Endothelial cell (in vitro differentiated cells): ENCODE results near the gene IL1RAP. TPM values are rescaled to one million over a fixed set of nuclear protein-coding genes. Genes with fewer than 3 reads are reported as not detected.

Experiments used
- DNase-seq: peaks from one replicate; pipeline ENCODE4 v3.0.0; 2021; ENCODE audit warnings: low spot score
- H3K27ac Mint-ChIP-seq: one replicate; pipeline ENCODE4 v1.8.0; 2021; ENCODE audit warnings: mixed read lengths, inconsistent platforms; ENCODE audit not compliant: unreplicated experiment
- H3K27me3 Mint-ChIP-seq: one replicate; pipeline ENCODE4 v1.8.0; 2021; ENCODE audit warnings: mild to moderate bottlenecking, moderate library complexity, mixed read lengths, inconsistent platforms; ENCODE audit not compliant: unreplicated experiment
- H3K36me3 Mint-ChIP-seq: one replicate; pipeline ENCODE4 v1.8.0; 2021; ENCODE audit warnings: mild to moderate bottlenecking, low read depth, mixed read lengths, inconsistent platforms; ENCODE audit not compliant: unreplicated experiment
- H3K4me1 Mint-ChIP-seq: one replicate; pipeline ENCODE4 v1.8.0; 2021; ENCODE audit warnings: mild to moderate bottlenecking, mixed read lengths, inconsistent platforms; ENCODE audit not compliant: unreplicated experiment
- H3K4me3 Mint-ChIP-seq: one replicate; pipeline ENCODE4 v1.8.0; 2021; ENCODE audit warnings: mild to moderate bottlenecking, mixed read lengths, inconsistent platforms; ENCODE audit not compliant: unreplicated experiment
- H3K9me3 Mint-ChIP-seq: one replicate; pipeline ENCODE4 v1.8.0; 2021; ENCODE audit warnings: mixed read lengths, inconsistent platforms; ENCODE audit not compliant: unreplicated experiment
- total RNA-seq: library from RNA; stranded (reverse); fragmentation: NEBNext Ultra II Directional; extraction: Animal tissue kit (Norgen Biotek cat#: 25700); gene quantifications from one replicate; pipeline ENCODE4 v1.2.1, GENCODE V29; 2021; ENCODE audit not compliant: unreplicated experiment
- TF ChIP-seq, protein P1 (sequence below): fragments of 200-600 bp; sonication (generic); IDR thresholded peaks from one replicate; pipeline ENCODE4 v1.5.0; 2021; ENCODE audit warnings: antibody characterized with exemption; ENCODE audit not compliant: unreplicated experiment

IL1RAP gene
- total RNA-seq, 1 donor from 2014 or later = 7.7 TPM

DNA sequence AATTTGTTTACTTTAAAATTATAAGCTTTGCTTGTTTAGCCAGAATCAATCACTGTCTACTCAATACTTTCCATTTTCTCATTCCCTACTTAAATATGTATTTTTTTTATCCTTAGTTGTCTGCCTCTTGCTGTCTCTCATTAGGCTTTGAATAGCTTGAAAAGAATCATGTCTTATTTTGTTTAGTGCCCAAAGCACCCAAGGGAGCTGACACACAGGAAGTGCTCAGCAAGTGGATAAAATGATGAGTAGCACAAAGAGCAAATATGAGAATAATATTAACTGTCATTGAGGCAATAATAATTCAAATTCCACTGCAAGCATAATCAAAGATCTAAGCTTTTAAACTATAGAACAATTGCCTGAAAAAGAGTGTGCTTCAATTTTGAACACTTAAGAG is 19.0 kb upstream of the IL1RAP start:
- Mint-ChIP-seq H3K27ac (no peak overlapping the region), H3K9me3 (no peaks in the 10 kb centered on the region), H3K4me3 (no peak overlapping the region), H3K4me1 (no peaks in the 10 kb centered on the region), H3K36me3 (no peaks in the 10 kb centered on the region), H3K27me3 (peaks cover 1% of the 10 kb centered on the region)
- TF ChIP-seq, protein P1, sequence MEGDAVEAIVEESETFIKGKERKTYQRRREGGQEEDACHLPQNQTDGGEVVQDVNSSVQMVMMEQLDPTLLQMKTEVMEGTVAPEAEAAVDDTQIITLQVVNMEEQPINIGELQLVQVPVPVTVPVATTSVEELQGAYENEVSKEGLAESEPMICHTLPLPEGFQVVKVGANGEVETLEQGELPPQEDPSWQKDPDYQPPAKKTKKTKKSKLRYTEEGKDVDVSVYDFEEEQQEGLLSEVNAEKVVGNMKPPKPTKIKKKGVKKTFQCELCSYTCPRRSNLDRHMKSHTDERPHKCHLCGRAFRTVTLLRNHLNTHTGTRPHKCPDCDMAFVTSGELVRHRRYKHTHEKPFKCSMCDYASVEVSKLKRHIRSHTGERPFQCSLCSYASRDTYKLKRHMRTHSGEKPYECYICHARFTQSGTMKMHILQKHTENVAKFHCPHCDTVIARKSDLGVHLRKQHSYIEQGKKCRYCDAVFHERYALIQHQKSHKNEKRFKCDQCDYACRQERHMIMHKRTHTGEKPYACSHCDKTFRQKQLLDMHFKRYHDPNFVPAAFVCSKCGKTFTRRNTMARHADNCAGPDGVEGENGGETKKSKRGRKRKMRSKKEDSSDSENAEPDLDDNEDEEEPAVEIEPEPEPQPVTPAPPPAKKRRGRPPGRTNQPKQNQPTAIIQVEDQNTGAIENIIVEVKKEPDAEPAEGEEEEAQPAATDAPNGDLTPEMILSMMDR = no peak
- no peak for DNase-seq

DNA sequence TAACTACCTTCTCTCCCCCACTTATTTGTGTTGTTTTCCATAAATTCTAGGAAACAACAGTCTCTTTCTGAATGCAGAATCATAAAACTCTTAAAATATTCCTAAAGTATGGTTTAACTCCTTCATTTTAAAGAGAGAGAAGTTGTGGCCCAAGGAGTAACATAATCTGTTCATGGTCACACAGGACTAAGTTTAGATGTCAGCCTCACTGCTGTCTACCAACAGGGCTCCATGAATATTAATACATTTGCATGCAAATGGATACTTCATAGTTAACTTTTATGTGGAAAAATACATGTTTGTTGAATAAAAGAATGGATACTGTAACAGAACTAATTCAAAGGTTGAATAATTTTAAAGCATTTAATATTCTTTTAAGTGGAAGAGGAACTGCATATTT is 18.5 kb upstream of the IL1RAP start:
- peaks cover 1% of the 10 kb centered on the region for H3K27me3 Mint-ChIP-seq
- TF ChIP-seq, protein P1 = no peak
- H3K36me3 Mint-ChIP-seq = no peaks in the 10 kb centered on the region
- no peak overlapping the region for H3K27ac Mint-ChIP-seq
- no peaks in the 10 kb centered on the region for H3K4me1 Mint-ChIP-seq
- no peak overlapping the region for H3K4me3 Mint-ChIP-seq
- no peak for DNase-seq
- H3K9me3 Mint-ChIP-seq = no peaks in the 10 kb centered on the region

DNA sequence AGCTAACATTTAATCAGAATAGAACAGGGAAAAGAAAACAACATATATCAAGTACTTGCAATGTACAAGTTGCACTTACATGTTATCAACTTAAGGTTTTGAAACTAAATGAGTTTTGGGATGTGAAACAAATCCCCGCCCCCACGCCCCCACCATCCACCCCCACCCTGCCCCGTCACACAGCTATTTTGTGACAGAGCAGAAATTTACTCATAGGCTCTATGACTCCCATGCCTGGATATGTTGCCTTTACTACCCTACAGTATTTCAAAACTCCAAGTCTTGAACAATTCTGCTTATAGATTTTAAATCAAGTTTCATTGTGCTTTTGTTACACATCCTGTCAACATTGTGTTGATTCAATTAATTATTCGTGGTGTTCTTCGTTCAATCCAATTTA is 18.1 kb upstream of the IL1RAP start:
- TF ChIP-seq, protein P1 = no peak
- no peak overlapping the region for H3K4me3 Mint-ChIP-seq
- H3K27me3 Mint-ChIP-seq = peaks cover 1% of the 10 kb centered on the region
- H3K36me3 Mint-ChIP-seq = no peaks in the 10 kb centered on the region
- H3K9me3 Mint-ChIP-seq = no peaks in the 10 kb centered on the region
- no peak for DNase-seq
- H3K27ac Mint-ChIP-seq = no peak overlapping the region
- no peaks in the 10 kb centered on the region for H3K4me1 Mint-ChIP-seq

DNA sequence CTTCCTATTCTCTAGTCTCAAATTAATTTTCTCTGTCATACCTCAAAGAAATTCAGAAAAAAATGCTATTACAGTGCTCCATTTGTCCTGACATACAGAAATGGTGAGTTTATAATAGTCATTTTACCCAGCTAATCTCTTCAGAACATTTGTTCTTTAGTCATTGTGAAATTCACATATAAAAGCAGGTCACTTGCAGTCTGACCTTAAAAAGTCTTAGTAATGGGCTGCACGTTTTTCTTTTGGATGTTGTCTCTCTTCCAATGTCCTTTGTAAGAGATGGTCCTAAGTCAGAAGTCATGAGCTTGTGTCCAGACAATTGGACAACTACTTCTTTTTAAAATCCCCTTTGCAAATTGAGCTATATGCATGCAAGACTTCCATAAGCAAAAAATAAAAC is 17.0 kb upstream of the IL1RAP start:
- no peaks in the 10 kb centered on the region for H3K4me1 Mint-ChIP-seq
- no peak overlapping the region for H3K27ac Mint-ChIP-seq
- no peaks in the 10 kb centered on the region for H3K36me3 Mint-ChIP-seq
- H3K9me3 Mint-ChIP-seq = no peaks in the 10 kb centered on the region
- TF ChIP-seq, protein P1 = no peak
- H3K27me3 Mint-ChIP-seq = peaks cover 1% of the 10 kb centered on the region
- H3K4me3 Mint-ChIP-seq = no peak overlapping the region
- no peak for DNase-seq

DNA sequence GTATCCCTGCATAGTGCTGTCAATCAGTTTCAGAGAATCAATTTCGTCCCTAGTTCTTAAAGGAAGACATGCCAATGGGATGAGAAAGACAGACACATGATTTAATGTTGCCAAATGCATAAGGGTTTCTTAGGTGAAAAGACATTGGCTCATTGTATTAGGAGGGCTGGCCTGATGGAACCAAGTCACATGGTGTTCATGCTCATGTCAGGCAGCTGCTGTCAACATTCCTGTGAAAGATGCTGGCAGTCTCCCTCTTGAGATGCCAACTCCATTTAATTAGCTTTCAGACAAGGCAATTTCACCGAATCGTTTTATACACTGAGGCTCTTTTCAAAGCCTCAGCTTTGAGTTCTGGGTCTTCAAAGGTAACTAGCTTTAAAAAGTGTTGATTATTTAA is 16.1 kb upstream of the IL1RAP start:
- no peak for DNase-seq
- Mint-ChIP-seq H3K27me3 (peaks cover 1% of the 10 kb centered on the region), H3K4me1 (no peaks in the 10 kb centered on the region), H3K36me3 (no peaks in the 10 kb centered on the region), H3K9me3 (no peaks in the 10 kb centered on the region), H3K27ac (no peak overlapping the region), H3K4me3 (no peak overlapping the region)
- TF ChIP-seq, protein P1 = no peak
